HG03571 (cell line): ENCODE measurements around the gene APLF.

Experiments
- ATAC-seq: cut with Tn5 transposase; IDR thresholded peaks from one replicate; pipeline ENCODE4 v1.9.1; 2021; ENCODE audit not compliant: unreplicated experiment

APLF gene

DNA sequence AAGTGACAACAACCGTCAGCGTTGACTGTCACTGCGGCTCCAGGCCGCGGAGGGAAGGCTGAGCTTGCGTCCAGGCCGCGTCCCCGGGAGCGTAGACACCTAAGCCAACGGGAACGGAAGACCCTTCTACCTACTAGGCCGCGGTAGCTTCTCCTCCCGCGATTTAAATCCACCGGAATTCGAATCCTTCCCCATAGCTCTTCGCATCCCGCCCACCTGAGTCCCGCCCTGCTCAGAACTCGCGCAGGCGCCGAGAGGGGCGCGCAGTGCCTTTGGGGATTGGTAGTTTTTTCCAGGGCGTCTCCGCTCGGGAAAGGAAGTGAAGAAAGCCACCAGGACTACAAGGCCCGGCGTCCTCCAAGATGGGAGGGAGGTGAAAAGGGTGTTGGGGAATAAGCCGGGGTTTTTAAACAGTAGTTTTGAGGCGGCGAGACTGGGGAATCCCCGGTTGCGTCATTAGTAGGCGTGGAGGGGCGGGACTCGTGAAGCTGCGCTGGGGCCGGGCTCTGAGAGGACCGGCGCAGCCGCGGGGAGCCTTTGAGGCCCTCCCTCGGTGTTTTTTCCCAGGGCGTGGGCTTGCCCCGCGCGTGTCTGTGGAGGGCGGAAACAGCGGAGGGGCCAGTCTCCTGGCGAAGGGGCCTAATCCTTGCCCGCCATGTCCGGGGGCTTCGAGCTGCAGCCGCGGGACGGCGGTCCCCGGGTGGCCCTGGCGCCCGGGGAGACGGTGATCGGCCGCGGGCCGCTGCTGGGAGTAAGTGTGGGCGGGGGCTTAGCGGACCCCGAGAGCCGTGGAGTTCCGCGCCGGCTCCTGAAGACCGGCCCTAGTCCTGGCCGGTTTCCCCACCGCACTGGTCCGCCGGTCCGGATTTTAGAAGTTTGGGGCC lies at the start of gene APLF, which contains the start of gene FBXO48:
TSS of gene APLF (plus strand) at position 509 of the 884 bp plus-strand sequence. CDS start at position 656, 147 bp downstream.
TSS of gene FBXO48 (minus strand) at position 218 of the 884 bp plus-strand sequence. CDS start 2,149 bp downstream, outside the sequence.
- peak; percentile 92 for ATAC-seq

GRCh38 chr2:68417926-68418325 lies 49.5 kb upstream of the APLF start:
- ATAC-seq = no peak

DNA sequence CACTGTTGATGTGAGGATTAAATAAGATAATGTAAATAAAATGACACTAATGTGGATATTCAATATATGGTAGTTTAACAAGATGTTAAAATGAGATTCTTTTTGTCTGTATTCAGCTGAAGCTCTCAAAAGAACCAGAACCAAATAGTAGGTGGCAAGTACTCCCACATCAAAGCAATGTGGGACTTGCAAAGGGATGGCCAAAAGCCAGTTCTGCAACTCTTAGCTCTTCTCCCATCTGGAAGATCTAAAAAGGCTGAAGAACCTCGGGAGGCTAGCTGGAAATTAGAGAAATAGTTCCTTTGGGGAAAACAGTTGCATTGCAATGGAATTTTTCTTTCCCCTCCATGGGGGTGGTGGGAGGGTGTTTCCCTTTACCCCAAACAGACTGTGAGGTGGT lies 49.0 kb upstream of the APLF start:
- ATAC-seq = no peak

- no peak for ATAC-seq
Observed at GRCh38 chr2:68418855-68419254, 48.5 kb upstream of the APLF start.

DNA sequence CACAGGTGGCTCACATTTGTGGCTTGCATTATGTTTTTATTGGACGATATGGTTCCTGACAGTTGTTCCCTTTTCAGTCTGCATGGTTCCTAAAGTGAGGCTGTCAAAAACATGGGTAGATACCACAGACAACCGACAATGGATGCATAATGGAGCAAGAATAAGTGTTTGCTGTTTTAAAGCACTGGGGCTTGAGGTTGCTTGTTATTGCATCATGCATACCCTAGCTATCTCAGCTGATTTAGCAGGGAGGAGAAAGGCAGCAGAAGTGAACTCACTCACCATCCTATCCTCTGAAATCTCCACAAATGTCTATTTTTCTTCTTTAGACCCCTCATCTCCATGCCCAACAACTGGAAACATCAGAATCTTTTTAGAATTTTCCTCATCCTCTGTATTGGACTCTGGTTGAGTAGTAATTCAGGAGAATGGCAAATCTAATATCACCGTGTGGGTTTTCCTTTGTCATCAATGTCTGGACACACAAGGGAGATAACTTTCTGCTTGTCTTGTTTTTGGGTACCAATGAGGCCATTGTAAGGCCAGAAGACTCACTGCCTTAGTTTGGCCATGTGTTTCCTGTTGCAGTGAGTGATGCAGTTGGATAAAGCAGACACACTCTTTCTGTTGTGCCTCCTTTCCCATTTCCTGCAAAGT lies 47.0 kb upstream of the APLF start:
- no peak for ATAC-seq

DNA sequence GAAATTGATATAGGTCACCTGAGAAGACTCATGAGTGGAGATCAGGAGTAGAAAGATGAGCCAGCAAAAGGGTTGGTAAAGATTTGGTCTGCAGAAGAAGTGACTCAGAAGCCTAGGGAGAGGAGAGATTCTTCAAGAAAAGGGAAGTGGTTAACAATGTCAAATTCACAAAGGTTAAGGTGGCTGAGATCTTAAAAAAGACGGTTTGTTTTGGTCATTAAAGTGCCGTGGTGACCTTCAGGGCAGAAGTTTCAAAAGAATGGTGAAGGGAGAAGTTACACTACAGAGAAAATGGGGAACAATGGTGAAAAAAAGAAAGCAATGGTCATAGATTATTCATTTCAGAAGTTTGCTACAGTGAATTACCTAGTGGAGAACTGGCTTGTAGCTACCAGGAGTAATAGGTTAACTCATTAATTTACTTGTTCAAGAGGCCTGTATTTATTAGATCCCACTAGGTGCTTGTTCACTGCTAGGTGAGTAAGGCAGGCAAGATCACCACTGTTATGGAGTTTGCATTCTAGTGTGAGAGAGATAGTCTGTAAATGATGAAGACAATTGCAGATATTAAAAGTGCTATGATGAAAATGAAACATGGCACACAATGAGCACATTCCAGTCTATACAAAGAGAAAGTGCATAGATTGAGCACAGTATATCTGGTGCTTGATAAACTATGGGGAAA lies 43.3 kb upstream of the APLF start:
- peak; percentile 78 for ATAC-seq

- ATAC-seq = no peak
Observed at GRCh38 chr2:68425503-68425902, 41.9 kb upstream of the APLF start.

DNA sequence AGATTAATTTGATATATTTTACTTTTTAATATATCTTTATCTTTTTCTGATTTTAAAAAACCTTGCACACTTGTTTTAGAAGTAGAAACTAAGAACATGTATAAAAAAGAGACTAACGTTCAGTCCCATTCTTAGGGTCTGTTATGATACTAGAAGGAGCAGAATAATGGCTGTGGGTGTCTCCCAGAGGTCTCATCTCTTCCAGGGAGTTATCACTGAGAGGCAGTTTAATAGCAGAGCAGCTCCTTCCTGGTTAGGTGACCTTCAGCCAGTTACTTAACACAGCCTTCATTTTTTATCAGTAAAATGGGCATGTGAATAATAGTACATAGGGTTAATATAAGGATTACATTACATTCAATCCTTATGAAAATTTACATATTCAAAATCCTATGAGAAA lies 40.9 kb upstream of the APLF start:
- ATAC-seq = no peak

GRCh38 chr2:68426848-68427579 lies 40.4 kb upstream of the APLF start:
- peak; percentile 18 for ATAC-seq

- no peak for ATAC-seq
Observed at GRCh38 chr2:68428126-68428525, 39.3 kb upstream of the APLF start.

DNA sequence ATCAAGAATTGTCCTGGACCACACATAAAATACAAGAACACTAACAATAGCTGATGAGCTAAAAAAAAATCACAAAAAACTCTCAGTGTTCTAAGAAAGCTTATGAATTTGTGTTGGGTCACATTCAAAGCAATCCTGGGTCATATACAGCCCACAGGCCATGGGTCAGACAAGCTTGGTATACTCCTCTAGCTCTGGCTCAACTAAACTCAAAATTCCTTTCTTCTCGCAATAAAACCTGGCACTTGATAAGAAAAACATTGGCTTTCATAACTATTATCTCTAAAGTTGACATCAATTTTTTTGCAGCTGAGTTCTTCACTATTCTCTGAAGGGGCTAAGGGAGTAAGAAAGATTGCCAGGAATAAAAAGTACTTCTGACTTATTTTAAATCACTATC lies 38.6 kb upstream of the APLF start:
- ATAC-seq = no peak

DNA sequence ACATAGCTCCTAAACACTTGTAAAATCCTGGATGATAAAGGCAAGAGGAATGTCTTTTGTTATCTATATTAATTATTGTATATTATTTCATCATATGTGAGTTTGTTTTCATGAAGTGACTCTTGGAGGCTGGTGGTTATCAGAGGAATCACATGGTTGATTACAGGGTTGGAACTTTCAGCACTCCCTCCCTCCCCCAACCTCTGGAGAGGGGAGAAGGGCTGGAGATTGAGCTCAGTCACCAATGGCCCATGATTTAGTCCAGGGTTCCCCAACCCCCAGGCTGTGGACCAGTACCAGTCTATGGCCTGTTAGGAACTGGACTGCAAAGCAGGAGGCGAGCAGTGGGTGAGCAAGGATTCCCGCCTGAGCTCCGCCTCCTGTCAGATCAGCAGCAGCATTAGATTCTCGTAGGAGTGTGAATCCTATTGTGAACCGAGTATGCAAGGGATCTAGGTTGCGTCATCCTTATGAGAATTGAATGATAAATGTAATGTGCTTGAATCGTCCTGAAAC lies 38.0 kb upstream of the APLF start:
- ATAC-seq = no peak

DNA sequence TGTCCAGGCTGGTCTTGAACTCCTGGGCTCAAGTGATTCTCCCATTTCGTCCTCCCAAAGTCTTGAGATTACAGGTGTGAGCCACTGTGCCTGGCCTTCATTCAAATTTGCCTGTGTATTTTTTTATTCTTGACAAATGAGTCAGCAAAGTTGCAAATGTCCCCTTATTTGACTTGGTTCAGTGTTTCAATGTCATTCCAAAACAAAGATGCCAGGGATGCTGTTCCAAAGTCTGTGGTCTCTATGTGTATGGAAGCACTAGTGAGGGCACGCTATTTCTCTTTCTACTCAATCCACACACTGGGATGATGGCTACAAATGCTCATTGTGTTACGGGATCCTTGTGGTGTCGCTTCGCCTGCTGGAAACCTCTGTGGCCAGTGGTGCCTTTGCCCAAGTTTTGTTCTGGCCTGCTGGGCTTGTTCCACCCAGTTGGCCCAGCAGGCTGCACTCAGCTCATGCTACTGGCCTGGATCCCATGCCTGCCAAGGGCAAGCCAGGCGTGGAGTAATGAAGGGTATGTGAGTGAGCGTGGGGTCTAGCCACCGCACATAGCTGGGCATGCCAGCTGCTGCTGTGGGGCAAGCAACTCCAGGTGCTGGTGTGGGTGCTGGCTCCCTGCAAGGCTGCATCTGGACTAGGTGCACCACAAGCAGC lies 35.9 kb upstream of the APLF start:
- ATAC-seq = no peak

DNA sequence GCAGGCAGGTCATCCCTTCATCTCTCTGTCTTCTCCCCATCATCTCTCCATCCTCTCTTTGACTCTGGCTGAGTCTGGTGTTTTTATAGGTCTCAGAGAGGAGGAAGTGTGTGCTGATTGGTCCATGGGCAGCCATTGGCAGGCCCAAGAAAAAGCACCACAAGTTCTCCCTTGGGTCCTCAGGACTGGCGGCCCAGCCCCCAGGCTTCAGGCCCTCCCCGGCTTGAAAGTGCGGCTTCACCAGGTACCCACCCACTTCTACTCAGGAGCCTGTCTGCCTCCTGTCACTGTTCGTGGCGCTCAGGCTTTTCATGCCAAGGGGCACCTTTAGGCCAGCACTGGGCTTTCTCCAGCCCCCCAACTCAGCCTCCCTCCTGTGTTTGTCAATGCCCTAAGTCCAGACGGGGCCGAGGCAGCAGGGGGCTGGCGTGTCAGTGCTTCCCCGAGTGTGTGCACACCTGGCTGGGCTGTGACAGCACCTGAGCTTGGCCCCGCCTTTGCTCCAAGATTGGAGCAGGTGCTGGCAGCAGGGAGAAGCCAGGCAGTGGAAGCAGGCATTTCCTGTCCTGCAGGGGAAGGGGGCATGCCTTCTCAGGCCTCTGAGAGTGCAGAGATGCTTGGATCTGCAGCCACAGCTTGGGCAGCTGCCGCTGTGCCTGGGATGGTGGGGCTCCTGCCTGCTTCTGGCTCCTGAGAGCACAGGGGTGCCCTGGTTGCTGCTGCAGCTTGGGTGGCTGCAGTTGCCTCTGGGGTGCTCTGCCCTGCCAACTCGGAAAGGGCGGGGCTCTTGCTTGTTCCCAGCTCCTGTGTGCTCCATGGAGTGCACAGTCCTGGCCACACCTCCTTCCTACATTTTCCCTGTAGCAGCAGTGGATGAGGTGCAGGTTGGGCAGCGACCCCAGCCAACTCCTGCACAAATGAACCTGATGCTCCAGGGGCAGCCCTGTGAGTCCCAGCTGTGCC lies 34.4 kb upstream of the APLF start:
- ATAC-seq = no peak

- ATAC-seq = no peak
Observed at GRCh38 chr2:68434981-68435380, 32.4 kb upstream of the APLF start.

DNA sequence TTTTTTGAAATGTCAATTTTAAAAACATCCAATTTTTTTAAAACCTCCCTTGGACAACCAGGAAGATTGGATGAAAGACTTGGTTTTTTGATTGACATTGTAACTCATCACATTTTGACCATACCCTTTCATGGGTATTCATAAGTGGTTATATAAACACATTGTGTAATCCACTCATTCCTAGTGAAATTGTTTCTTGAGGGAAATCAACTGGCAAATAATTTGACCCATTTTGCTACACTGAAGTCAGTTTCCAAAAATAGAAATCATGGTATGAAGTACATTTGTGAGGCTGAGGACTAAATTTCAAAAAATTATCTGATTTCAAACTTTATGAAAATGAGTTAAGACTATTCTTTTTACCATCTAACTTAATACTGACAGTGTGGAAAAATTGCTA lies 31.8 kb upstream of the APLF start:
- ATAC-seq = no peak

DNA sequence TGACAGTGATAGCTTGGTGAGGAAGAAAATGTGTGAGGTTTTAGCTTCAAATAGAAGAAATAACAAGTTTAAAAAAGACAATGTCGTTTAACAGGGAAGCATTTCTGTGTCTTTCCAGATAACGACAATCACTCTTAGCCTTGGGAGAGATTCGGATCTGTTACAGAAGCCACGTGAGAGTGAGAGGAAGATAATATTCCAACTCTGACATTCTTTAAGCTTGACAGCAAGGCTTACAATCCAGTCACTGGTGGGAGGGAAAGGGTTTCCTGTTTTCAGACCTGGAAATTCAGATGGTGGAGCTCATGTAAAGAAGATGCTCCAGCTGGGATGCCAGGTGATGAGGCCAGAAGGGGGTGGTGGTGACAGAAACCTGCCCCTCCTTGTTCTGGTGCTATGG lies 31.1 kb upstream of the APLF start:
- ATAC-seq = no peak

- ATAC-seq = no peak
Observed at GRCh38 chr2:68438455-68439303, 28.7 kb upstream of the APLF start.
